CD4-positive, CD25-positive, alpha-beta regulatory T cell (primary cell): ENCODE results near the gene USP4. TPM values are rescaled to one million over a fixed set of nuclear protein-coding genes. Genes with fewer than 3 reads are reported as not detected.
"Not testable (repeated sequence)": the region's sequence is repeated elsewhere in the genome, so short reads cannot be mapped to it uniquely, and the experiment has no call there.

ENCODE experiments used
- ATAC-seq, 2 donors: fragments of 150-1000 bp; cut with Tn5 transposase; one replicate each; pipeline ENCODE4 v1.10.0; 2021; ENCODE audit warnings: low read depth in 2 of 2, moderate number of reproducible peaks in 2 of 2, moderate library complexity in 1 of 2
- DNase-seq, 3 donors: peaks; one replicate each; pipeline versions ENCODE4 v3.0.0 to v3.0.0-alpha.2; 2012 to 2022; ENCODE audit warnings: mixed read lengths in 1 of 3
- H3K27ac ChIP-seq: one replicate; pipeline ENCODE4 v1.7.0; 2013; ENCODE audit warnings: mild to moderate bottlenecking, low read length; ENCODE audit not compliant: insufficient read depth, poor library complexity, severe bottlenecking
- H3K27me3 ChIP-seq: one replicate; pipeline ENCODE4 v1.7.0; 2013; ENCODE audit warnings: low read length; ENCODE audit not compliant: control insufficient read depth, insufficient read depth
- H3K36me3 ChIP-seq: one replicate; pipeline ENCODE4 v1.7.0; 2013; ENCODE audit warnings: mild to moderate bottlenecking, low read length, moderate library complexity; ENCODE audit not compliant: control insufficient read depth, insufficient read depth
- H3K4me1 ChIP-seq: 2 replicates; pipeline ENCODE4 v1.7.0; 2013; ENCODE audit warnings: mild to moderate bottlenecking, low read length; ENCODE audit not compliant: insufficient read depth, control insufficient read depth, poor library complexity, severe bottlenecking
- H3K4me3 ChIP-seq: one replicate; pipeline ENCODE4 v1.7.0; 2013; ENCODE audit warnings: low read depth, mild to moderate bottlenecking, low read length, moderate library complexity
- H3K9me3 ChIP-seq, 2 experiments: 1 replicate in 1 of 2; 2 replicates in 1 of 2; pipeline ENCODE4 v1.7.0; 2013; ENCODE audit warnings: low read length in 2 of 2, mild to moderate bottlenecking in 1 of 2, moderate library complexity in 1 of 2; ENCODE audit not compliant: control insufficient read depth in 2 of 2
- H3K27ac Mint-ChIP-seq, 3 donors: one replicate each; pipeline ENCODE4 v1.8.0; 2020 to 2022; ENCODE audit warnings: mild to moderate bottlenecking in 3 of 3, mixed read lengths in 3 of 3, moderate library complexity in 2 of 3
- H3K27me3 Mint-ChIP-seq: one replicate; pipeline ENCODE4 v1.8.0; 2022; ENCODE audit warnings: mild to moderate bottlenecking, mixed read lengths
- H3K36me3 Mint-ChIP-seq: one replicate; pipeline ENCODE4 v1.8.0; 2020; ENCODE audit warnings: mixed read lengths
- H3K4me1 Mint-ChIP-seq, 4 donors: one replicate each; pipeline ENCODE4 v1.8.0; 2020 to 2022; ENCODE audit warnings: mixed read lengths in 4 of 4, mild to moderate bottlenecking in 1 of 4
- H3K4me3 Mint-ChIP-seq, 4 donors: one replicate each; pipeline ENCODE4 v1.8.0; 2020 to 2022; ENCODE audit warnings: mild to moderate bottlenecking in 4 of 4, mixed read lengths in 4 of 4, moderate library complexity in 3 of 4
- H3K9me3 Mint-ChIP-seq, 7 donors: one replicate each; pipeline ENCODE4 v1.8.0; 2020 to 2022; ENCODE audit warnings: mixed read lengths in 7 of 7, mild to moderate bottlenecking in 3 of 7, moderate library complexity in 2 of 7
- polyA plus RNA-seq, 4 donors: library from polyadenylated mRNA; unstranded; fragments of 300-500 nt; fragmentation: Illumina TruSeq; gene quantifications; one replicate each; pipeline ENCODE4 v1.2.3, GENCODE V29; 2021
- total RNA-seq: library from RNA; stranded (reverse); gene quantifications from one replicate; pipeline ENCODE4 v1.2.3, GENCODE V29; 2022

USP4 gene
- total and polyA plus RNA-seq, 5 donors from 2014 or later, result 58.2 to 122 (median 59.4) TPM

- no peak for ATAC-seq
- no peak for DNase-seq
- H3K27ac Mint-ChIP-seq, result no peak overlapping the region
Observed at GRCh38 chr3:49257187-49257586, 82.7 kb downstream of the USP4 start.

GRCh38 chr3:49255718-49256511 lies 83.9 kb downstream of the USP4 start:
- no peaks in the 10 kb centered on the region for H3K4me1 ChIP-seq
- no peak overlapping the region for H3K4me3 Mint-ChIP-seq
- H3K36me3 Mint-ChIP-seq, result no peaks in the 10 kb centered on the region
- H3K36me3 ChIP-seq, result no peaks in the 10 kb centered on the region
- no peaks in the 10 kb centered on the region for H3K9me3 Mint-ChIP-seq
- H3K9me3 ChIP-seq, result no peaks in the 10 kb centered on the region
- H3K4me1 Mint-ChIP-seq, result no peaks in the 10 kb centered on the region
- H3K27me3 Mint-ChIP-seq, result no peaks in the 10 kb centered on the region
- no peak for DNase-seq
- H3K4me3 ChIP-seq, result no peak overlapping the region
- no peak for ATAC-seq
- no peak overlapping the region for H3K27ac ChIP-seq
- H3K27me3 ChIP-seq, result no peaks in the 10 kb centered on the region
- H3K27ac Mint-ChIP-seq, result peak overlapping the region in 1 of 3 donors; percentile 31

More at GRCh38 chr3:49257187-49257586, 82.7 kb downstream of the USP4 start:
- H3K4me1 Mint-ChIP-seq, result no peaks in the 10 kb centered on the region
- no peaks in the 10 kb centered on the region for H3K27me3 Mint-ChIP-seq
- H3K36me3 Mint-ChIP-seq, result no peaks in the 10 kb centered on the region
- Histone ChIP-seq H3K9me3 (no peaks in the 10 kb centered on the region), H3K27ac (no peak overlapping the region), H3K4me3 (no peak overlapping the region), H3K4me1 (no peaks in the 10 kb centered on the region), H3K27me3 (no peaks in the 10 kb centered on the region), H3K36me3 (no peaks in the 10 kb centered on the region)
- H3K9me3 Mint-ChIP-seq, result no peaks in the 10 kb centered on the region
- no peak overlapping the region for H3K4me3 Mint-ChIP-seq

- Histone ChIP-seq H3K4me3 (no peak overlapping the region), H3K27ac (no peak overlapping the region), H3K27me3 (no peaks in the 10 kb centered on the region), H3K36me3 (no peaks in the 10 kb centered on the region), H3K9me3 (no peaks in the 10 kb centered on the region), H3K4me1 (no peaks in the 10 kb centered on the region)
- Mint-ChIP-seq H3K36me3 (no peaks in the 10 kb centered on the region), H3K4me1 (no peaks in the 10 kb centered on the region), H3K27ac (no peak overlapping the region), H3K9me3 (no peaks in the 10 kb centered on the region), H3K27me3 (no peaks in the 10 kb centered on the region), H3K4me3 (no peak overlapping the region)
- ATAC-seq (no peak), DNase-seq (no peak)
Observed at GRCh38 chr3:49255112-49255511, 84.7 kb downstream of the USP4 start.

GRCh38 chr3:49253512-49253911 lies 86.3 kb downstream of the USP4 start:
- no peak for DNase-seq
- no peak overlapping the region for H3K4me3 Mint-ChIP-seq

GRCh38 chr3:49248840-49249227 lies 91.0 kb downstream of the USP4 start:
- Histone ChIP-seq H3K27me3 (no peaks in the 10 kb centered on the region), H3K9me3 (no peaks in the 10 kb centered on the region), H3K4me3 (no peak overlapping the region), H3K4me1 (no peaks in the 10 kb centered on the region), H3K36me3 (no peaks in the 10 kb centered on the region), H3K27ac (no peak overlapping the region)
- peak in 1 of 2 donors; percentile 37 for ATAC-seq
- H3K4me1 Mint-ChIP-seq, result no peaks in the 10 kb centered on the region
- H3K27ac Mint-ChIP-seq, result peak overlapping the region in 2 of 3 donors; percentile 23 to 38
- DNase-seq, result no peak
- H3K4me3 Mint-ChIP-seq, result no peak overlapping the region
- no peaks in the 10 kb centered on the region for H3K9me3 Mint-ChIP-seq
- no peaks in the 10 kb centered on the region for H3K36me3 Mint-ChIP-seq
- no peaks in the 10 kb centered on the region for H3K27me3 Mint-ChIP-seq

More at GRCh38 chr3:49253512-49253911, 86.3 kb downstream of the USP4 start:
- no peak for ATAC-seq
- Histone ChIP-seq H3K4me1 (no peaks in the 10 kb centered on the region), H3K9me3 (no peaks in the 10 kb centered on the region), H3K27me3 (no peaks in the 10 kb centered on the region), H3K4me3 (no peak overlapping the region), H3K27ac (no peak overlapping the region), H3K36me3 (no peaks in the 10 kb centered on the region)
- Mint-ChIP-seq H3K27me3 (no peaks in the 10 kb centered on the region), H3K27ac (no peak overlapping the region), H3K9me3 (no peaks in the 10 kb centered on the region), H3K4me1 (no peaks in the 10 kb centered on the region), H3K36me3 (no peaks in the 10 kb centered on the region)

GRCh38 chr3:49244581-49245205 lies 95.2 kb downstream of the USP4 start:
- no peak for ATAC-seq
- no peaks in the 10 kb centered on the region for H3K9me3 ChIP-seq
- H3K36me3 Mint-ChIP-seq, result no peaks in the 10 kb centered on the region
- no peak overlapping the region for H3K27ac Mint-ChIP-seq
- H3K36me3 ChIP-seq, result no peaks in the 10 kb centered on the region
- H3K4me1 ChIP-seq, result no peaks in the 10 kb centered on the region
- no peak overlapping the region for H3K4me3 Mint-ChIP-seq
- no peak overlapping the region for H3K27ac ChIP-seq
- H3K27me3 Mint-ChIP-seq, result no peaks in the 10 kb centered on the region
- H3K9me3 Mint-ChIP-seq, result peaks cover 0 to 1% (median 0%) of the 10 kb centered on the region in 7 donors
- H3K4me3 ChIP-seq, result no peak overlapping the region
- no peaks in the 10 kb centered on the region for H3K27me3 ChIP-seq
- no peaks in the 10 kb centered on the region for H3K4me1 Mint-ChIP-seq
- peak in 1 of 3 donors; percentile 12 for DNase-seq

GRCh38 chr3:49240091-49240490 lies 99.8 kb downstream of the USP4 start:
- H3K9me3 Mint-ChIP-seq, H3K36me3 ChIP-seq, DNase-seq, H3K27ac Mint-ChIP-seq, H3K4me1 Mint-ChIP-seq, ATAC-seq, H3K27me3 ChIP-seq, H3K27me3 Mint-ChIP-seq, H3K36me3 Mint-ChIP-seq, H3K4me3 Mint-ChIP-seq, H3K27ac ChIP-seq, H3K4me3 ChIP-seq, H3K9me3 ChIP-seq, H3K4me1 ChIP-seq: not testable (repeated sequence)
